ENCODE measurements around the gene MAFF.
A peak's percentile ranks its signal among the peaks of the same experiment; 100 is the strongest.

The MAFF gene

DNA sequence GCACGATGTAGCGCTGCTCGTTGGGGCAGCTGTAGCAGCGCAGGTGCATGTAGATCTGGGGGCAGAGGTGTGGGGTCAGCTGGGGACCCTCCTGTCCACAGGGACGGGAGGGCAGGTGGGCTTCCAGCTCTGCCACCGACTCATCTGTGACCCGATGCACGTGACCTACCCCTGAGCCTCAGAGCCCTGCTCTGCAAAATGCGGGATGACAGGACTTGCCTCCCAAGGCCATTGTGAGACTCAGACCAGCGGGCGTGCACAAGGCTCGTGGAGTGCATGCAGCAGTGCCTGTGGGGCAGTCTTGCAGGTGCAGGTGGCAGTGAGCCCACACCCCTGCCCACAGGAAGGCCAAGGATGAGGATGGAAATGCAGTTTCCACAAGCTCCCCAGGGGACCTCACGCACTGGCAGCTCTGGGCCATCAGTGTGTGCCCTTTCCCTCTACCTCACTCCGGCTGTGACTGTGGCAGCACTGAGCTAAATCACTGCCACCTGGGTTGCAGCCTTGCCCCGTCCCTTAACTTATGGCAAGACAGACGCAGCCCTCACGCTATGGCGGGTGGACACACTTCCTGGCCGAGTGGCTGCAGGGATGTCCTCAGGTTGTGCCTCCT, 44.4 kb downstream of the MAFF start:
- Histone ChIP-seq H3K27me3 (replicated peaks; ENCODE audit: control insufficient read depth, insufficient read depth, low read length) (no peaks in the 10 kb centered on the region), H3K4me1 (ENCODE audit: control insufficient read depth, insufficient read depth, low read length) (peaks cover 38% of the 10 kb centered on the region), H3K9me3 (ENCODE audit: control insufficient read depth, low read length) (no peaks in the 10 kb centered on the region), H3K4me3 (ENCODE audit: low read length) (no peak overlapping the region), H3K9ac (ENCODE audit: low read length) (peak overlapping the region; percentile 49), H3K36me3 (ENCODE audit: control insufficient read depth, insufficient read depth, low read length, severe bottlenecking) (peaks cover 44% of the 10 kb centered on the region)
- no peak for DNase-seq (ENCODE audit: low read depth)

DNA sequence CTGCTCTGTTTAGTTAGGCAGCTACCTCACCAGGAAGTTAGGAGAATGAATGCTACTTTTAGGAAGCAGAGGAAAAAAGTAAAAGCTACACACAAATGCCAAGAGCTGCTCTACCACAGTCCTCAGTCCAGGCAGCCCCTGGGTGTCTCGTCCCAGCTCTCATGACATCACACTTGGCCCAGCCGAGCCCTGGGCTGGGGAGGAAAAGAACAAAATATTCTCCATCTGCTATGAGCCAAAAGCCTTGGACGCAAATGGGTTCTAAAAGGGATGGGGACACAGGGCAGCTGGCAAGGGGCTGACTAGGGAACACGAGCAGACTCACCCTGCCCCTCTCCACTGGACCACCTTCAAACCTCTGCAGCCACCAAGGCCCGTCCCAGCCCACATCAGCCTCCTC, 44.9 kb downstream of the MAFF start:
- H3K9me3 ChIP-seq (ENCODE audit: control insufficient read depth, low read length): no peaks in the 10 kb centered on the region
- DNase-seq (ENCODE audit: low read depth): no peak
- peaks cover 39% of the 10 kb centered on the region for H3K4me1 ChIP-seq (ENCODE audit: control insufficient read depth, insufficient read depth, low read length)
- no peaks in the 10 kb centered on the region for H3K27me3 ChIP-seq (replicated peaks; ENCODE audit: control insufficient read depth, insufficient read depth, low read length)
- peaks cover 44% of the 10 kb centered on the region for H3K36me3 ChIP-seq (ENCODE audit: control insufficient read depth, insufficient read depth, low read length, severe bottlenecking)
- no peak overlapping the region for H3K4me3 ChIP-seq (ENCODE audit: low read length)
- H3K9ac ChIP-seq (ENCODE audit: low read length): peak overlapping the region; percentile 49

DNA sequence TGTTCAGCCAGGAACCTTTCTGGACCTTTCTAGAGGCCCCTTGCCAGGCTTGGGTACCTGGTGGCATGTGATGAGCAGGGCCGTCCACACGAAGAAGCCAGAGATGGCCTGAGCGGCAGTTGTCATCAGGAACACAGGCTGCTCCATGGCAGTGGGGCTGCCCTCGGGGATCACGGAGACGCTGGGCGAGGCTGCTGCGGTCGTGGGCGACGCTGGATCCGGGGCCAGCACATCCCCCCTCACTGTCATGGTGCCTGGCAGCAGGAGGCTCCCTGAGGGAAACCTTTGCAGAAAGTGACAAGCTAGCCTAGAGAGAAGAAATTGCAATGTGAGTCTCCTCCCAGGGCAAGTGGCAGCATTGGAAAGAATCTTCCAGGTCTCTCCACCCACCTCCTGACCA, 45.9 kb downstream of the MAFF start:
- H3K36me3 ChIP-seq (ENCODE audit: control insufficient read depth, insufficient read depth, low read length, severe bottlenecking): peaks cover 44% of the 10 kb centered on the region
- H3K9me3 ChIP-seq (ENCODE audit: control insufficient read depth, low read length): no peaks in the 10 kb centered on the region
- H3K9ac ChIP-seq (ENCODE audit: low read length): no peak overlapping the region
- no peaks in the 10 kb centered on the region for H3K27me3 ChIP-seq (replicated peaks; ENCODE audit: control insufficient read depth, insufficient read depth, low read length)
- H3K4me1 ChIP-seq (ENCODE audit: control insufficient read depth, insufficient read depth, low read length): peaks cover 37% of the 10 kb centered on the region
- DNase-seq (ENCODE audit: low read depth): no peak
- no peak overlapping the region for H3K4me3 ChIP-seq (ENCODE audit: low read length)

DNA sequence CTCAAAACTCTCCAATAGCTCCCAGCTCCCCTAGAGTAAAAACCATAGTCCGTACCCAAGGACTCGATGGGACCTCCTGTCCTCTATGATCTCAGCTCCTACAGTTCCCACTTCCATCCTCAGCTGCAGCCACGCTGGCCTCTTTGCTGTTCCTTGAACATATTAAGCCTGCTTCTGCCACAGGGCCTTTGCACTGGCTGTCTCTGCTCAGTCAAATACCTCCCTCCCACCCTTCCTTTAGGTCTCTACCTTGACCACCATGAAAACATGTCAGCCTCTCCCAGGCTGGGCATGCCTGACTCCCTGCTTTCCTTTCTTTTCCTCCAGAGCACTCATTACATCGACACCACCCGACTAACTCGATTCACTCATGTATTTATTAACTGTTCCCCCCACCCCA, 46.5 kb downstream of the MAFF start:
- Histone ChIP-seq H3K27me3 (replicated peaks; ENCODE audit: control insufficient read depth, insufficient read depth, low read length) (no peaks in the 10 kb centered on the region), H3K4me3 (ENCODE audit: low read length) (no peak overlapping the region), H3K9ac (ENCODE audit: low read length) (no peak overlapping the region), H3K36me3 (ENCODE audit: control insufficient read depth, insufficient read depth, low read length, severe bottlenecking) (peaks cover 40% of the 10 kb centered on the region), H3K4me1 (ENCODE audit: control insufficient read depth, insufficient read depth, low read length) (peaks cover 36% of the 10 kb centered on the region), H3K9me3 (ENCODE audit: control insufficient read depth, low read length) (no peaks in the 10 kb centered on the region)
- no peak for DNase-seq (ENCODE audit: low read depth)

DNA sequence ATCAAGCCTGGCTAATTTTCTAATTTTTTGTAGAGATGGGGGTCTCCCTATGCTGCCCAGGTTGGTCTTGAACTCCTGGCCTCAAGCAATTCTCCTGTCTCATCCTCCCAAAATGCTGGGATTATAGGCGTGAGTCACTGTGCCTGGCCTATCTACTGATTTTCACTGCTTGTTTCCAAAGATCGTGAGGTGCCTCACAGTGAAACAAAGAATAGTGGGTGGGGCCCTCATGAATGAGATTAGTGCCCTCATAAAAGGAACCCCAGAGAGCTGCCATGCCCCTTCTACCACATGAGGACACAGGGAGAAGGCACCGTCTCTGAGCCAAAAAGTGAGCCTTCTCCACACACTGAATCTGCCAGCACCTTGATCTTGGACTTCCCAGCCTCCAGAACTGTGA, 47.5 kb downstream of the MAFF start:
- Histone ChIP-seq H3K4me3 (ENCODE audit: low read length) (no peak overlapping the region), H3K9me3 (ENCODE audit: control insufficient read depth, low read length) (no peaks in the 10 kb centered on the region), H3K27me3 (replicated peaks; ENCODE audit: control insufficient read depth, insufficient read depth, low read length) (no peaks in the 10 kb centered on the region), H3K9ac (ENCODE audit: low read length) (no peak overlapping the region), H3K36me3 (ENCODE audit: control insufficient read depth, insufficient read depth, low read length, severe bottlenecking) (peaks cover 30% of the 10 kb centered on the region), H3K4me1 (ENCODE audit: control insufficient read depth, insufficient read depth, low read length) (peaks cover 32% of the 10 kb centered on the region)
- DNase-seq (ENCODE audit: low read depth): no peak

GRCh38 chr22:38249803-38250642, 48.2 kb downstream of the MAFF start:
- DNase-seq (ENCODE audit: low read depth): no peak
- no peak overlapping the region for H3K9ac ChIP-seq (ENCODE audit: low read length)
- no peaks in the 10 kb centered on the region for H3K27me3 ChIP-seq (replicated peaks; ENCODE audit: control insufficient read depth, insufficient read depth, low read length)
- H3K4me1 ChIP-seq (ENCODE audit: control insufficient read depth, insufficient read depth, low read length): peaks cover 32% of the 10 kb centered on the region
- H3K9me3 ChIP-seq (ENCODE audit: control insufficient read depth, low read length): no peaks in the 10 kb centered on the region
- H3K36me3 ChIP-seq (ENCODE audit: control insufficient read depth, insufficient read depth, low read length, severe bottlenecking): peaks cover 23% of the 10 kb centered on the region
- H3K4me3 ChIP-seq (ENCODE audit: low read length): no peak overlapping the region

GRCh38 chr22:38250643-38251340, 49.0 kb downstream of the MAFF start:
- Histone ChIP-seq H3K27me3 (replicated peaks; ENCODE audit: control insufficient read depth, insufficient read depth, low read length) (no peaks in the 10 kb centered on the region), H3K9me3 (ENCODE audit: control insufficient read depth, low read length) (no peaks in the 10 kb centered on the region), H3K4me3 (ENCODE audit: low read length) (no peak overlapping the region), H3K4me1 (ENCODE audit: control insufficient read depth, insufficient read depth, low read length) (peaks cover 35% of the 10 kb centered on the region), H3K36me3 (ENCODE audit: control insufficient read depth, insufficient read depth, low read length, severe bottlenecking) (peaks cover 18% of the 10 kb centered on the region), H3K9ac (ENCODE audit: low read length) (no peak overlapping the region)
- DNase-seq (ENCODE audit: low read depth): no peak

DNA sequence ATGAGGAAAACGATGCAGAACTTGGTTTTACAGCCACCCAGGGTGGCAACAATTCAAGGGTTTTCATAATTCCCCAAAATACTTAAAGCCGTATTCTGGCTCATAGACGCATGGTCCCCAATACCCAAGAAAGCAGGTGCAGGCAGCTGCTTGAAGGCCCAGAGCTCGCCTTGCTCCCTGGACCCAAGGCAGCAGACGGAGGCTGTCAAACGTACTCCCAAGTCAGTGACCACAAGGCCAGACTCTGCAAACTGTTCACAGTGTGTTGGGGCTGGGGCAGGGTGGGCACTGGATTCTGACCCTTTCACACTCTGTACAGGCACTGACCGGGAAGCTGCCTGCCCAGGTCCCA, 49.5 kb downstream of the MAFF start:
- no peak overlapping the region for H3K4me3 ChIP-seq (ENCODE audit: low read length)
- peaks cover 12% of the 10 kb centered on the region for H3K36me3 ChIP-seq (ENCODE audit: control insufficient read depth, insufficient read depth, low read length, severe bottlenecking)
- H3K9me3 ChIP-seq (ENCODE audit: control insufficient read depth, low read length): no peaks in the 10 kb centered on the region
- no peak for DNase-seq (ENCODE audit: low read depth)
- no peak overlapping the region for H3K9ac ChIP-seq (ENCODE audit: low read length)
- H3K4me1 ChIP-seq (ENCODE audit: control insufficient read depth, insufficient read depth, low read length): peaks cover 32% of the 10 kb centered on the region
- no peaks in the 10 kb centered on the region for H3K27me3 ChIP-seq (replicated peaks; ENCODE audit: control insufficient read depth, insufficient read depth, low read length)

DNA sequence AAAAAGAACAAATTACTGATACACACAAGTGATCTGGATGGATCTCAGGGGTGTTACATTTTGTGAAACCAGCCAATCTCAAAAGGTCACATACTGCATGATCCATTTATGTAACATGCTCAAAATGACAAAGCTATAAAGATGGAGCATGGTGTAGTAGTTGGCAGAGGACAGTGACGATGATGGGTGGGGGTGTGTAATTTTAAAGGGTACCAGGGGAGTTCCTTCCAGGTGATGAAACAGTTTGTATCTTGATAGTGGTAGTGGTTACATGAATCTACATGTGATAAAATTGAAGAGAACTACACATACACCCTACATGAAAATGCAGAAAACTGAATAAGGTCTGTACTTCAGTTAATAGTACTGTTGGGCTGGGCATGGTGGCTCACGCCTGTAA, 53.9 kb downstream of the MAFF start:
- no peak overlapping the region for H3K9ac ChIP-seq (ENCODE audit: low read length)
- no peaks in the 10 kb centered on the region for H3K9me3 ChIP-seq (ENCODE audit: control insufficient read depth, low read length)
- no peaks in the 10 kb centered on the region for H3K27me3 ChIP-seq (replicated peaks; ENCODE audit: control insufficient read depth, insufficient read depth, low read length)
- no peaks in the 10 kb centered on the region for H3K36me3 ChIP-seq (ENCODE audit: control insufficient read depth, insufficient read depth, low read length, severe bottlenecking)
- DNase-seq (ENCODE audit: low read depth): no peak
- H3K4me1 ChIP-seq (ENCODE audit: control insufficient read depth, insufficient read depth, low read length): peaks cover 35% of the 10 kb centered on the region
- no peak overlapping the region for H3K4me3 ChIP-seq (ENCODE audit: low read length)

DNA sequence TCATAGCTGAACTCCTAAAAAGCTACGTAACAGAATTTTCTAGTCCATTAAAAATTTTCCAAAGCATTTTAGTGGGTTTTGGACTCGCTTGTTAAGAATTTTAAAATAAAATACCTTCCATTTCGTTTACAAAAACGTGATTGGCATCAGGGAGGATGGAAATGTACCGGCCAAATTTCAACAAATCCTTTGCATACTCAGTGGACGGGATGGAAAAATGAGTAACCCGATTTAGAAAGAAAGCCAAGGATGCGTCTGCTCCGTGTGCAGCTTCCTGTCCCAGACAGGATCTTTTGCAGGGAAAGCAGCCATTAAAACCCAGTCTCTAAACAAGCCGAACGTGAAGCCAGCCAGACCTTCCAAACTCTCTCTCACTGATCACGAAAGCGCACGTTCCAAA, 55.4 kb downstream of the MAFF start:
- H3K36me3 ChIP-seq (ENCODE audit: control insufficient read depth, insufficient read depth, low read length, severe bottlenecking): no peaks in the 10 kb centered on the region
- H3K4me3 ChIP-seq (ENCODE audit: low read length): peak overlapping the region; percentile 75
- H3K9ac ChIP-seq (ENCODE audit: low read length): peak overlapping the region; percentile 86
- no peaks in the 10 kb centered on the region for H3K9me3 ChIP-seq (ENCODE audit: control insufficient read depth, low read length)
- peak; percentile 83 for DNase-seq (ENCODE audit: low read depth)
- H3K27me3 ChIP-seq (replicated peaks; ENCODE audit: control insufficient read depth, insufficient read depth, low read length): no peaks in the 10 kb centered on the region
- peaks cover 43% of the 10 kb centered on the region for H3K4me1 ChIP-seq (ENCODE audit: control insufficient read depth, insufficient read depth, low read length)

GRCh38 chr22:38257650-38258250, 56.0 kb downstream of the MAFF start:
- peak overlapping the region; percentile 86 for H3K9ac ChIP-seq (ENCODE audit: low read length)
- H3K36me3 ChIP-seq (ENCODE audit: control insufficient read depth, insufficient read depth, low read length, severe bottlenecking): no peaks in the 10 kb centered on the region
- peak overlapping the region; percentile 75 for H3K4me3 ChIP-seq (ENCODE audit: low read length)
- peak; percentile 20 for DNase-seq (ENCODE audit: low read depth)
- no peaks in the 10 kb centered on the region for H3K27me3 ChIP-seq (replicated peaks; ENCODE audit: control insufficient read depth, insufficient read depth, low read length)
- H3K4me1 ChIP-seq (ENCODE audit: control insufficient read depth, insufficient read depth, low read length): peaks cover 48% of the 10 kb centered on the region
- H3K9me3 ChIP-seq (ENCODE audit: control insufficient read depth, low read length): no peaks in the 10 kb centered on the region

All from adipocyte (in vitro differentiated cells).